HepG2 (cell line): ENCODE data around the gene IL1R1. TPM values are rescaled to one million over a fixed set of nuclear protein-coding genes. Genes with fewer than 3 reads are reported as not detected.

Source experiments
- ATAD3A ChIP-seq: sonication (generic); formaldehyde crosslinking; IDR thresholded peaks from 2 replicates; pipeline ENCODE4 v1.4.0; 2020; ENCODE audit warnings: missing genetic modification reagents
- E2F1 ChIP-seq: sonication (generic); formaldehyde crosslinking; IDR thresholded peaks from 2 replicates; pipeline ENCODE4 v1.5.0; 2020; ENCODE audit warnings: missing genetic modification reagents
- E2F5 ChIP-seq: sonication (generic); formaldehyde crosslinking; conservative IDR thresholded peaks from 2 replicates; pipeline ENCODE4 v1.4.0; 2020; ENCODE audit warnings: missing genetic modification reagents
- EHMT2 ChIP-seq: fragments of 200-600 bp; sonication (generic); IDR thresholded peaks from 2 replicates; pipeline ENCODE4 v1.7.0; 2017; ENCODE audit warnings: antibody characterized with exemption, low read depth, low read length, borderline replicate concordance
- KLF11 ChIP-seq: IDR thresholded peaks from 2 replicates; pipeline ENCODE4 v1.6.1; 2016; ENCODE audit warnings: missing compliant biosample characterization
- MAFK ChIP-seq, 2 experiments: IDR thresholded peaks in 1 of 2; conservative IDR thresholded peaks in 1 of 2; 2 replicates each; pipeline ENCODE4 v1.6.1; 2011; ENCODE audit warnings: improper control_type of control experiment in 2 of 2, low read length in 2 of 2
- MIER3 ChIP-seq: IDR thresholded peaks from 2 replicates; pipeline ENCODE4 v1.6.1; 2016; ENCODE audit warnings: missing compliant biosample characterization, borderline replicate concordance
- SALL1 ChIP-seq: sonication (generic); formaldehyde crosslinking; IDR thresholded peaks from 2 replicates; pipeline ENCODE4 v1.8.0; 2022; ENCODE audit warnings: mild to moderate bottlenecking, missing genetic modification reagents
- SP2 ChIP-seq: sonication (generic); formaldehyde crosslinking; IDR thresholded peaks from 2 replicates; pipeline ENCODE4 v1.5.1; 2020; ENCODE audit warnings: mild to moderate bottlenecking, missing genetic modification reagents
- ZBTB44 ChIP-seq: sonication (generic); formaldehyde crosslinking; IDR thresholded peaks from 2 replicates; pipeline ENCODE4 v1.4.0; 2020; ENCODE audit warnings: missing genetic modification reagents
- ZNF589 ChIP-seq: sonication (generic); formaldehyde crosslinking; conservative IDR thresholded peaks from 2 replicates; pipeline ENCODE4 v1.8.0; 2022; ENCODE audit warnings: mild to moderate bottlenecking, moderate library complexity, missing genetic modification reagents
- ZNF639 ChIP-seq: conservative IDR thresholded peaks from 2 replicates; pipeline ENCODE4 v1.6.1; 2018; ENCODE audit warnings: missing genetic modification reagents
- ZNF790 ChIP-seq: sonication (generic); formaldehyde crosslinking; IDR thresholded peaks from 2 replicates; pipeline ENCODE4 v1.8.0; 2022; ENCODE audit warnings: missing genetic modification reagents, mild to moderate bottlenecking, borderline replicate concordance
- ZSCAN25 ChIP-seq: sonication (generic); formaldehyde crosslinking; IDR thresholded peaks from 2 replicates; pipeline ENCODE4 v1.8.0; 2022; ENCODE audit warnings: mild to moderate bottlenecking, missing genetic modification reagents
- polyA plus RNA-seq, 8 experiments: library from polyadenylated mRNA; depleted of rRNA in 3 of 8; stranded (reverse) in 7 of 8; unstranded in 1 of 8; fragments of >200 nt; fragmentation: Illumina TruSeq in 4 of 8; extraction: Trizol in 4 of 8; gene quantifications; 2 replicates each; pipeline versions ENCODE4 v1.2.1 to v1.2.3, GENCODE V29; 2011 to 2016; ENCODE audit warnings: low read depth in 4 of 8, missing spikeins in 1 of 8, mixed read lengths in 1 of 8; ENCODE audit not compliant: insufficient read depth in 1 of 8
- total RNA-seq, 5 experiments: library from RNA; depleted of rRNA; stranded (reverse); fragments of >200 nt; fragmentation: Illumina TruSeq; extraction: Trizol; gene quantifications; 2 replicates each; pipeline ENCODE4 v1.2.3, GENCODE V29; 2016; ENCODE audit warnings: low read depth in 1 of 5
- TF ChIP-seq, protein P1 (sequence below): IDR thresholded peaks from 2 replicates; pipeline ENCODE4 v1.6.1; 2016; ENCODE audit warnings: mild to moderate bottlenecking
- TF ChIP-seq, protein P2 (sequence below): sonication (generic); formaldehyde crosslinking; IDR thresholded peaks from 2 replicates; pipeline ENCODE4 v1.8.0; 2022; ENCODE audit warnings: mild to moderate bottlenecking, missing genetic modification reagents, moderate library complexity
- TF ChIP-seq, protein P3 (sequence below): sonication (generic); formaldehyde crosslinking; IDR thresholded peaks from 2 replicates; pipeline ENCODE4 v1.4.0; 2020; ENCODE audit warnings: missing genetic modification reagents
- TF ChIP-seq, protein P4 (sequence below): IDR thresholded peaks from 2 replicates; pipeline ENCODE4 v1.6.1; 2016; ENCODE audit warnings: missing biosample characterization, missing genetic modification reagents, low read depth

IL1R1 gene
- total and polyA plus RNA-seq, 2 of the 13 experiments (the other 11 are each of a cell fraction or from before 2014, with no cell fraction given), result 38.0 to 93.1 TPM

GRCh38 chr2:102224824-102225739 is 82.5 kb downstream of the IL1R1 start (continued):
- no peak for TF ChIP-seq SP2
- TF ChIP-seq EHMT2, result no peak
- no peak for TF ChIP-seq ZBTB44 (CRISPR knock-in tag)
- no peak for TF ChIP-seq ZNF589 (CRISPR knock-in tag)
- no peak for TF ChIP-seq ZNF790 (CRISPR knock-in tag)
- TF ChIP-seq, protein P1, sequence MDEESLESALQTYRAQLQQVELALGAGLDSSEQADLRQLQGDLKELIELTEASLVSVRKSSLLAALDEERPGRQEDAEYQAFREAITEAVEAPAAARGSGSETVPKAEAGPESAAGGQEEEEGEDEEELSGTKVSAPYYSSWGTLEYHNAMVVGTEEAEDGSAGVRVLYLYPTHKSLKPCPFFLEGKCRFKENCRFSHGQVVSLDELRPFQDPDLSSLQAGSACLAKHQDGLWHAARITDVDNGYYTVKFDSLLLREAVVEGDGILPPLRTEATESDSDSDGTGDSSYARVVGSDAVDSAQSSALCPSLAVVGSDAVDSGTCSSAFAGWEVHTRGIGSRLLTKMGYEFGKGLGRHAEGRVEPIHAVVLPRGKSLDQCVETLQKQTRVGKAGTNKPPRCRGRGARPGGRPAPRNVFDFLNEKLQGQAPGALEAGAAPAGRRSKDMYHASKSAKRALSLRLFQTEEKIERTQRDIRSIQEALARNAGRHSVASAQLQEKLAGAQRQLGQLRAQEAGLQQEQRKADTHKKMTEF (CRISPR knock-in tag), result 0 out of 2 replicates have a peak, but pooled peaks have one; percentile 20
- TF ChIP-seq SALL1 (CRISPR knock-in tag), result peak; percentile 36; the same call in 1 of the 2 replicates
- TF ChIP-seq, protein P2, sequence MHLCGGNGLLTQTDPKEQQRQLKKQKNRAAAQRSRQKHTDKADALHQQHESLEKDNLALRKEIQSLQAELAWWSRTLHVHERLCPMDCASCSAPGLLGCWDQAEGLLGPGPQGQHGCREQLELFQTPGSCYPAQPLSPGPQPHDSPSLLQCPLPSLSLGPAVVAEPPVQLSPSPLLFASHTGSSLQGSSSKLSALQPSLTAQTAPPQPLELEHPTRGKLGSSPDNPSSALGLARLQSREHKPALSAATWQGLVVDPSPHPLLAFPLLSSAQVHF (CRISPR knock-in tag), result no peak
- TF ChIP-seq MIER3, result 0 out of 2 replicates have a peak, but pooled peaks have one; percentile 22
- no peak for TF ChIP-seq ATAD3A (CRISPR knock-in tag)
- no peak for TF ChIP-seq E2F1 (CRISPR knock-in tag)
- TF ChIP-seq ZNF639 (CRISPR knock-in tag), result no peak
- TF ChIP-seq MAFK (conservative IDR thresholded peaks at IDR 0.05 in 1 of 2, IDR thresholded peaks at IDR 0.05 in 1 of 2; ENCODE audit: low read length in 2 of 2), result peak; percentile 90 to 94
- TF ChIP-seq KLF11, result no peak
- no peak for TF ChIP-seq E2F5 (CRISPR knock-in tag)
- TF ChIP-seq, protein P3, sequence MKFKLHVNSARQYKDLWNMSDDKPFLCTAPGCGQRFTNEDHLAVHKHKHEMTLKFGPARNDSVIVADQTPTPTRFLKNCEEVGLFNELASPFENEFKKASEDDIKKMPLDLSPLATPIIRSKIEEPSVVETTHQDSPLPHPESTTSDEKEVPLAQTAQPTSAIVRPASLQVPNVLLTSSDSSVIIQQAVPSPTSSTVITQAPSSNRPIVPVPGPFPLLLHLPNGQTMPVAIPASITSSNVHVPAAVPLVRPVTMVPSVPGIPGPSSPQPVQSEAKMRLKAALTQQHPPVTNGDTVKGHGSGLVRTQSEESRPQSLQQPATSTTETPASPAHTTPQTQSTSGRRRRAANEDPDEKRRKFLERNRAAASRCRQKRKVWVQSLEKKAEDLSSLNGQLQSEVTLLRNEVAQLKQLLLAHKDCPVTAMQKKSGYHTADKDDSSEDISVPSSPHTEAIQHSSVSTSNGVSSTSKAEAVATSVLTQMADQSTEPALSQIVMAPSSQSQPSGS, result no peak
- TF ChIP-seq, protein P4, sequence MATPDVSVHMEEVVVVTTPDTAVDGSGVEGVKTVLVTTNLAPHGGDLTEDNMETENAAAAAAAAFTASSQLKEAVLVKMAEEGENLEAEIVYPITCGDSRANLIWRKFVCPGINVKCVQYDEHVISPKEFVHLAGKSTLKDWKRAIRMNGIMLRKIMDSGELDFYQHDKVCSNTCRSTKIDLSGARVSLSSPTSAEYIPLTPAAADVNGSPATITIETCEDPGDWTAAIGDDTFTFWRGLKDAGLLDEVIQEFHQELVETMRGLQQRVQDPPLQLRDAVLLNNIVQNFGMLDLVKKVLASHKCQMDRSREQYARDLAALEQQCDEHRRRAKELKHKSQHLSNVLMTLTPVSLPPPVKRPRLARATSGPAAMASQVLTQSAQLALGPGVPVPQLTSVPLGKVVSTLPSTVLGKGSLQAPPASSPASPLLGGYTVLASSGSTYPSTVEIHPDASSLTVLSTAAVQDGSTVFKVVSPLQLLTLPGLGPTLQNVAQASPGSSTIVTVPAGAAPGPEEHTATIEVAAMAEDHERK, result no peak
- TF ChIP-seq ZSCAN25 (CRISPR knock-in tag), result no peak
